PC-9 (cell line): ENCODE results near the gene MRPL48. TPM values are rescaled to one million over a fixed set of nuclear protein-coding genes. Genes with fewer than 3 reads are reported as not detected.
A peak's percentile ranks its signal among the peaks of the same experiment; 100 is the strongest.

ENCODE experiments used
- BruUV-seq: library from RNA; stranded (reverse); fragments of 400-500 nt; replicated peaks from 2 replicates; lab custom pipeline; 2021; lab: Mats Ljungman, UMichigan
- CTCF ChIA-PET: fragments of 300-600 bp; sonication (Branson Sonifier 250); formaldehyde crosslinking; loops from one replicate; lab custom pipeline; 2022; ENCODE audit warnings: antibody characterized with exemption; lab: Charles Lee
- POLR2A ChIA-PET: fragments of 300-600 bp; sonication (Branson Sonifier 250); formaldehyde crosslinking; loops from one replicate; lab custom pipeline; 2022; ENCODE audit warnings: antibody characterized with exemption; ENCODE audit not compliant: unreplicated experiment; lab: Charles Lee
- DNase-seq, 2 experiments: peaks; one replicate each; pipeline versions ENCODE4 v3.0.0 to v3.0.0-alpha.2; 2015 to 2022; ENCODE audit warnings: mixed read lengths in 1 of 2
- H2AFZ ChIP-seq: fragments of 200-600 bp; sonication (generic); 2 replicates; pipeline ENCODE4 v1.8.1; 2017; ENCODE audit warnings: antibody characterized with exemption
- H3F3A ChIP-seq: fragments of 200-600 bp; sonication (generic); 2 replicates; pipeline ENCODE4 v1.8.1; 2017; ENCODE audit warnings: antibody characterized with exemption, mild to moderate bottlenecking, low read depth; ENCODE audit not compliant: insufficient read depth
- H3K27ac ChIP-seq: fragments of 200-600 bp; sonication (generic); 2 replicates; pipeline ENCODE4 v1.6.1; 2016; ENCODE audit warnings: mixed run types
- H3K27me3 ChIP-seq: fragments of 200-600 bp; sonication (generic); 2 replicates; pipeline ENCODE4 v1.6.1; 2016; ENCODE audit warnings: low read depth, mixed run types; ENCODE audit not compliant: insufficient read depth
- H3K36me3 ChIP-seq: fragments of 200-600 bp; sonication (generic); 2 replicates; pipeline ENCODE4 v1.6.1; 2016; ENCODE audit warnings: low read depth, mixed run types
- H3K4me1 ChIP-seq: fragments of 200-600 bp; sonication (generic); replicated peaks from 2 replicates; pipeline ENCODE4 v1.6.1; 2016; ENCODE audit warnings: mixed run types; ENCODE audit not compliant: insufficient read depth
- H3K4me2 ChIP-seq: fragments of 200-600 bp; sonication (generic); 2 replicates; pipeline ENCODE4 v1.6.1; 2017; ENCODE audit warnings: mixed run types
- H3K4me3 ChIP-seq: fragments of 200-600 bp; sonication (generic); 2 replicates; pipeline ENCODE4 v1.6.1; 2016; ENCODE audit warnings: mixed run types
- H3K79me2 ChIP-seq: fragments of 200-600 bp; sonication (generic); 2 replicates; pipeline ENCODE4 v1.6.1; 2017; ENCODE audit warnings: low read depth, mixed run types
- H3K9me2 ChIP-seq: fragments of 200-600 bp; sonication (generic); 2 replicates; pipeline ENCODE4 v1.8.1; 2017; ENCODE audit warnings: mild to moderate bottlenecking; ENCODE audit not compliant: insufficient read depth
- H3K9me3 ChIP-seq: fragments of 200-600 bp; sonication (generic); 2 replicates; pipeline ENCODE4 v1.8.1; 2016; ENCODE audit warnings: low read depth; ENCODE audit not compliant: insufficient read depth
- H4K20me1 ChIP-seq: fragments of 200-600 bp; sonication (generic); 2 replicates; pipeline ENCODE4 v1.8.1; 2017; ENCODE audit not compliant: insufficient read depth
- CTCF ChIP-seq: fragments of 200-600 bp; sonication (generic); conservative IDR thresholded peaks from 2 replicates; pipeline ENCODE4 v1.6.1; 2017; ENCODE audit warnings: mixed run types, antibody characterized with exemption, mild to moderate bottlenecking, moderate library complexity
- EZH2 ChIP-seq: fragments of 200-600 bp; sonication (generic); IDR thresholded peaks from 2 replicates; pipeline ENCODE4 v1.8.0; 2017; ENCODE audit warnings: antibody characterized with exemption, low read depth
- intact Hi-C: fragments of 100-400 bp; cut with micrococcal nuclease; formaldehyde crosslinking; loops from one replicate; pipeline ENCODE4 v1.10.0; 2022; ENCODE audit not compliant: unreplicated experiment
- total RNA-seq: library from RNA; stranded (reverse); gene quantifications from 2 replicates; pipeline ENCODE4 v1.2.3, GENCODE V29; 2021

The MRPL48 gene
- total RNA-seq, 1 experiment from 2014 or later = 64.5 TPM

- intact Hi-C loops = loop anchor here (1.0 kb wide), 2 partner anchors 8 to 18 kb away; partner anchors contain the start of genes MRPL48 and RAB6A
- BruUV-seq = TSS peak; percentile 99
- TF ChIP-seq CTCF (no peak), EZH2 (no peak)
- Histone ChIP-seq H3K27ac (peak overlapping the region; percentile 98), H2AFZ (peak overlapping the region; percentile 90), H3K4me1 (peaks cover 33% of the 10 kb centered on the region), H3K27me3 (no peaks in the 10 kb centered on the region), H3K4me3 (peak overlapping the region; percentile 69), H3K9me2 (0 out of 2 replicates have a peak, but pooled peaks cover 3% of the 10 kb centered on the region), H3F3A (peaks cover 28% of the 10 kb centered on the region), H3K79me2 (no peaks in the 10 kb centered on the region), H4K20me1 (no peaks in the 10 kb centered on the region), H3K36me3 (no peaks in the 10 kb centered on the region), H3K4me2 (peak overlapping the region; percentile 96), H3K9me3 (no peaks in the 10 kb centered on the region; the same call in 1 of the 2 replicates)
- ChIA-PET POLR2A (interaction anchor here (0.6 to 1.6 kb wide), 13 partner anchors 9 to 1425 kb away, joined by 3 to 23 read pairs (median 5); partner anchors contain the start of genes COA4, MRPL48, PAAF1 and RAB6A), CTCF (interaction anchor here (0.5 to 1.5 kb wide), 3 partner anchors 13 to 153 kb away, joined by 3 to 5 read pairs (median 3); no protein-coding TSS in a partner anchor)
- peak; percentile 99 for DNase-seq
These were observed 8.4 kb upstream of the MRPL48 start for GRCh38 chr11:73779084-73779902.

- no peaks in the 10 kb centered on the region for H3K79me2 ChIP-seq
- BruUV-seq = no TSS peak
- no peaks in the 10 kb centered on the region for H3K27me3 ChIP-seq
- no peaks in the 10 kb centered on the region for H3K36me3 ChIP-seq
- no peaks in the 10 kb centered on the region for H4K20me1 ChIP-seq
- no peak overlapping the region for H3K4me3 ChIP-seq
- intact Hi-C loops = no loop called here
- ChIA-PET CTCF (no interaction called here), POLR2A (no interaction called here)
- 0 out of 2 replicates have a peak, but pooled peaks cover 3% of the 10 kb centered on the region for H3K9me2 ChIP-seq
- H3K27ac ChIP-seq = peak overlapping the region; percentile 98
- H3K4me2 ChIP-seq = 0 out of 2 replicates have a peak overlapping the region, but pooled peaks have one; percentile 96
- DNase-seq = no peak
- no peak for TF ChIP-seq EZH2
- TF ChIP-seq CTCF = no peak
- peaks cover 41% of the 10 kb centered on the region for H3F3A ChIP-seq
- H2AFZ ChIP-seq = no peak overlapping the region
- no peaks in the 10 kb centered on the region; the same call in 1 of the 2 replicates for H3K9me3 ChIP-seq
- H3K4me1 ChIP-seq = peaks cover 44% of the 10 kb centered on the region
These were observed 6.4 kb upstream of the MRPL48 start for GRCh38 chr11:73781303-73781702.

- DNase-seq = no peak
- Histone ChIP-seq H3K4me1 (peaks cover 47% of the 10 kb centered on the region), H3K4me2 (peak overlapping the region; percentile 54), H4K20me1 (no peaks in the 10 kb centered on the region), H3K9me2 (0 out of 2 replicates have a peak, but pooled peaks cover 3% of the 10 kb centered on the region), H3K4me3 (no peak overlapping the region), H3K27me3 (no peaks in the 10 kb centered on the region), H2AFZ (no peak overlapping the region), H3K9me3 (no peaks in the 10 kb centered on the region), H3K27ac (peak overlapping the region; percentile 91), H3K79me2 (peaks cover 4% of the 10 kb centered on the region), H3K36me3 (no peaks in the 10 kb centered on the region), H3F3A (peaks cover 52% of the 10 kb centered on the region)
- intact Hi-C loops = no loop called here
- POLR2A ChIA-PET = interaction anchor here (0.6 to 1.1 kb wide), 4 partner anchors 22 to 271 kb away, joined by 4 to 6 read pairs (median 4); partner anchors contain the start of gene RAB6A
- TF ChIP-seq CTCF = no peak
- CTCF ChIA-PET = no interaction called here
- no TSS peak for BruUV-seq
These were observed 4.1 kb upstream of the MRPL48 start for GRCh38 chr11:73783483-73784020.
